Right lobe of liver (tissue), 6 donors: Measurements from ENCODE around the gene GMDS. TPM values are rescaled to one million over a fixed set of nuclear protein-coding genes. Genes with fewer than 3 reads are reported as not detected.

Experiments used
- ATAC-seq, 4 donors: fragments of 200-7000 bp; cut with Tn5 transposase; one replicate each; pipeline ENCODE4 v1.9.1; 2020; ENCODE audit warnings: mild to moderate bottlenecking in 4 of 4, moderate library complexity in 4 of 4
- DNase-seq, 3 donors: peaks; one replicate each; pipeline ENCODE4 v3.0.0-alpha.2; 2020
- H3K27ac ChIP-seq, 3 donors: fragments of 200-600 bp; one replicate each; pipeline ENCODE4 v1.8.0; 2022
- H3K27me3 ChIP-seq, 2 donors: fragments of 200-600 bp; one replicate each; pipeline ENCODE4 v1.8.0; 2022
- H3K36me3 ChIP-seq, 4 donors: fragments of 200-600 bp; sonication (generic) in 1 of 4; one replicate each; pipeline versions ENCODE4 v1.5.1 to v1.8.0; 2017 to 2022; ENCODE audit warnings: control low read depth in 1 of 4
- H3K4me1 ChIP-seq, 4 donors: fragments of 200-600 bp; sonication (generic) in 1 of 4; one replicate each; pipeline versions ENCODE4 v1.5.1 to v1.8.0; 2017 to 2022; ENCODE audit warnings: control low read depth in 1 of 4
- H3K4me3 ChIP-seq, 3 donors: fragments of 200-600 bp; one replicate each; pipeline ENCODE4 v1.8.0; 2022
- H3K9me3 ChIP-seq, 4 donors: fragments of 200-600 bp; sonication (generic) in 1 of 4; one replicate each; pipeline versions ENCODE4 v1.5.1 to v1.8.0; 2017 to 2022; ENCODE audit warnings: control low read depth in 1 of 4
- POLR2A ChIP-seq: fragments of 450-650 bp; IDR thresholded peaks from one replicate; pipeline ENCODE4 v1.6.1; 2017; ENCODE audit warnings: antibody characterized with exemption, mild to moderate bottlenecking
- WGBS: methylation state at CpG from one replicate; pipeline ENCODE4 v1.1.6; 2018; ENCODE audit warnings: low coverage, low lambda C conversion rate; ENCODE audit not compliant: insufficient coverage; ENCODE audit errors: missing lambda C conversion rate; 5-methylcytosine and 5-hydroxymethylcytosine counted together
- intact Hi-C, 2 donors: fragments of 100-400 bp; cut with DNase I; formaldehyde crosslinking; loops; one replicate each; pipeline versions ENCODE4 v1.11.2 to v1.14.1; 2022
- total RNA-seq, 6 experiments: library from RNA; depleted of rRNA in 2 of 6; stranded (reverse); fragments of >200 nt in 2 of 6; fragmentation: NEBNext Ultra II Directional in 3 of 6; extraction: Animal tissue kit (Norgen Biotek cat#: 25700) in 3 of 6; gene quantifications; one replicate each; pipeline versions ENCODE4 v1.1.0 to v1.2.4, GENCODE V29; 2016 to 2023
- TF ChIP-seq, protein P1 (sequence below), 4 donors: fragments of 200-600 bp in 3 of 4; fragments of 450-650 bp in 1 of 4; IDR thresholded peaks; one replicate each; pipeline versions ENCODE4 v1.5.1 to v1.8.0; 2016 to 2022; ENCODE audit warnings: antibody characterized with exemption in 4 of 4, mild to moderate bottlenecking in 2 of 4
- donor health status: DM: no; HTN: yes; CAD: no.
- donor health status: DM: no; HTN: no; CAD: no.
- donor health status: DM: no; HTN: no; CAD: no.
- donor health status: DM: no; HTN: yes; CAD: no.
- donor health status: DM: no; HTN: yes; CAD: no.

The GMDS gene
- total RNA-seq, 6 experiments from 2014 or later: 15.9 to 34.4 (median 23.4) TPM

DNA sequence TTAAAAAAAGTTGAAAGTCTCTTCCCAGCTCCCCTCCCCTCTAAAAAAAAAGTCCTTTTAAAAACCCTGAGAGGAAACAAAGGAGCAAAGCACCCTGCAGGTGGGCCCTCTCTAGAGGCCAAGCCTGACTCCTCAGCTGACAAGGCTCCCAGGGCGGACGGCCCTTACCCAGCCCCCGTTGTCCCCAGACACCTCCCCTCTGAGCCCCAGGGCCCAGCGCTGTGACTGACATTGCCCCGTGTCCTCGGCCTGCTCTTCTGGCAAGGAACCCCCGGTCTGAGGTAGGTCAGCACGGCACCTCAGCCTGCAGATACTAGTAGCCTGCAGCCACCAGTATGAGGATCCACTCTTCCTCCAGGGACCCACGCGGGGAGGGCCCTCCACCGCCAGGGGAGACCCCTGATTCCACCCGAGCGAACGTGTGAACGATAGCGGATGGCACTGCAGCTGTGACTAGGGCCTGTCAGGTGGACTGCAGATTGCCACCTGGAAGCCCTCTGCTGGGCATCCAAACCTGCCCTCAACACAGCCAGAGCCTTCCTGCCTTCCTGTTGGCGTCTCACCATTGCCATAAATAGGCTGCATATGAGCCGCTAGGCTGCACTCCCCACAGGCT is 601.5 kb downstream of the GMDS start:
- intact Hi-C loops: no loop called here
- no peaks in the 10 kb centered on the region for H3K36me3 ChIP-seq
- H3K4me1 ChIP-seq: no peaks in the 10 kb centered on the region
- no peaks in the 10 kb centered on the region for H3K9me3 ChIP-seq
- no peak overlapping the region for H3K27ac ChIP-seq
- H3K4me3 ChIP-seq: no peak overlapping the region
- DNase-seq: no peak
- no peak for ATAC-seq
- TF ChIP-seq, protein P1, sequence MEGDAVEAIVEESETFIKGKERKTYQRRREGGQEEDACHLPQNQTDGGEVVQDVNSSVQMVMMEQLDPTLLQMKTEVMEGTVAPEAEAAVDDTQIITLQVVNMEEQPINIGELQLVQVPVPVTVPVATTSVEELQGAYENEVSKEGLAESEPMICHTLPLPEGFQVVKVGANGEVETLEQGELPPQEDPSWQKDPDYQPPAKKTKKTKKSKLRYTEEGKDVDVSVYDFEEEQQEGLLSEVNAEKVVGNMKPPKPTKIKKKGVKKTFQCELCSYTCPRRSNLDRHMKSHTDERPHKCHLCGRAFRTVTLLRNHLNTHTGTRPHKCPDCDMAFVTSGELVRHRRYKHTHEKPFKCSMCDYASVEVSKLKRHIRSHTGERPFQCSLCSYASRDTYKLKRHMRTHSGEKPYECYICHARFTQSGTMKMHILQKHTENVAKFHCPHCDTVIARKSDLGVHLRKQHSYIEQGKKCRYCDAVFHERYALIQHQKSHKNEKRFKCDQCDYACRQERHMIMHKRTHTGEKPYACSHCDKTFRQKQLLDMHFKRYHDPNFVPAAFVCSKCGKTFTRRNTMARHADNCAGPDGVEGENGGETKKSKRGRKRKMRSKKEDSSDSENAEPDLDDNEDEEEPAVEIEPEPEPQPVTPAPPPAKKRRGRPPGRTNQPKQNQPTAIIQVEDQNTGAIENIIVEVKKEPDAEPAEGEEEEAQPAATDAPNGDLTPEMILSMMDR (IDR thresholded peaks at IDR 0.05): no peak
- no peak for TF ChIP-seq POLR2A
- WGBS: 97% methylated on average over 6 of the region's 18 CpGs
- H3K27me3 ChIP-seq: no peaks in the 10 kb centered on the region

- Histone ChIP-seq H3K27me3 (no peaks in the 10 kb centered on the region), H3K4me1 (no peaks in the 10 kb centered on the region), H3K36me3 (no peaks in the 10 kb centered on the region), H3K9me3 (no peaks in the 10 kb centered on the region), H3K27ac (no peak overlapping the region), H3K4me3 (no peak overlapping the region)
- 57% methylated on average over 4 of the region's 7 CpGs for WGBS
- ATAC-seq (no peak), DNase-seq (no peak)
- no peak for TF ChIP-seq POLR2A
- TF ChIP-seq, protein P1 (IDR thresholded peaks at IDR 0.05): no peak
- intact Hi-C loops: no loop called here
Observed at GRCh38 chr6:1643111-1643510, 602.3 kb downstream of the GMDS start.

GRCh38 chr6:1641343-1641885 is 604.0 kb downstream of the GMDS start:
- Histone ChIP-seq H3K9me3 (no peaks in the 10 kb centered on the region), H3K27ac (no peak overlapping the region), H3K4me1 (no peaks in the 10 kb centered on the region), H3K4me3 (no peak overlapping the region), H3K36me3 (no peaks in the 10 kb centered on the region), H3K27me3 (no peaks in the 10 kb centered on the region)
- 84% methylated on average over 7 of the region's 12 CpGs for WGBS
- intact Hi-C loops: no loop called here
- TF ChIP-seq, protein P1 (IDR thresholded peaks at IDR 0.05): no peak
- TF ChIP-seq POLR2A: no peak
- ATAC-seq: peak in 1 of 4 donors; percentile 14
- DNase-seq: no peak

GRCh38 chr6:1640476-1640875 is 604.9 kb downstream of the GMDS start:
- no peak overlapping the region for H3K27ac ChIP-seq
- intact Hi-C loops: no loop called here
- H3K4me1 ChIP-seq: no peaks in the 10 kb centered on the region
- no peaks in the 10 kb centered on the region for H3K27me3 ChIP-seq
- TF ChIP-seq POLR2A: no peak
- TF ChIP-seq, protein P1 (IDR thresholded peaks at IDR 0.05): no peak
- DNase-seq (no peak), ATAC-seq (no peak)
- no peaks in the 10 kb centered on the region for H3K9me3 ChIP-seq
- 85% methylated on average over 7 of the region's 8 CpGs for WGBS
- H3K36me3 ChIP-seq: no peaks in the 10 kb centered on the region
- H3K4me3 ChIP-seq: no peak overlapping the region
